Effector memory CD4-positive, alpha-beta T cell (primary cell): ENCODE data around the gene GATA1.

Experiments used
- DNase-seq, 3 donors: peaks; one replicate each; pipeline ENCODE4 v3.0.0-alpha.2; 2020
- H3K27ac ChIP-seq: 2 replicates; pipeline ENCODE4 v1.7.0; 2013; ENCODE audit warnings: mild to moderate bottlenecking, low read length, moderate library complexity; ENCODE audit not compliant: insufficient read depth, poor library complexity, severe bottlenecking
- H3K27me3 ChIP-seq: replicated peaks from 2 replicates; pipeline ENCODE4 v1.7.0; 2013; ENCODE audit warnings: mild to moderate bottlenecking, low read length; ENCODE audit not compliant: insufficient read depth, control insufficient read depth, poor library complexity, severe bottlenecking
- H3K36me3 ChIP-seq: 2 replicates; pipeline ENCODE4 v1.7.0; 2013; ENCODE audit warnings: mild to moderate bottlenecking, low read length, moderate library complexity; ENCODE audit not compliant: control insufficient read depth, insufficient read depth
- H3K4me1 ChIP-seq: 2 replicates; pipeline ENCODE4 v1.7.0; 2013; ENCODE audit warnings: low read length, mild to moderate bottlenecking; ENCODE audit not compliant: control insufficient read depth, insufficient read depth, poor library complexity, severe bottlenecking
- H3K4me3 ChIP-seq: 2 replicates; pipeline ENCODE4 v1.7.0; 2013; ENCODE audit warnings: low read length, low read depth, mild to moderate bottlenecking; ENCODE audit not compliant: insufficient read depth, poor library complexity, severe bottlenecking
- H3K9me3 ChIP-seq: 2 replicates; pipeline ENCODE4 v1.7.0; 2013; ENCODE audit warnings: mild to moderate bottlenecking, low read length, moderate library complexity; ENCODE audit not compliant: control insufficient read depth

GATA1 gene

GRCh38 chrX:48792219-48792618, 5.8 kb downstream of the GATA1 start:
- Histone ChIP-seq H3K4me3 (no peak overlapping the region), H3K4me1 (no peaks in the 10 kb centered on the region), H3K36me3 (no peaks in the 10 kb centered on the region), H3K9me3 (no peaks in the 10 kb centered on the region), H3K27ac (no peak overlapping the region), H3K27me3 (no peaks in the 10 kb centered on the region)
- DNase-seq, result no peak

GRCh38 chrX:48793935-48794334, 7.5 kb downstream of the GATA1 start:
- Histone ChIP-seq H3K4me3 (no peak overlapping the region), H3K27me3 (no peaks in the 10 kb centered on the region), H3K36me3 (no peaks in the 10 kb centered on the region), H3K9me3 (no peaks in the 10 kb centered on the region), H3K4me1 (no peaks in the 10 kb centered on the region), H3K27ac (no peak overlapping the region)
- no peak for DNase-seq

GRCh38 chrX:48794340-48794910, 8.0 kb downstream of the GATA1 start:
- Histone ChIP-seq H3K27ac (no peak overlapping the region), H3K9me3 (no peaks in the 10 kb centered on the region), H3K36me3 (no peaks in the 10 kb centered on the region), H3K27me3 (no peaks in the 10 kb centered on the region), H3K4me3 (no peak overlapping the region), H3K4me1 (no peaks in the 10 kb centered on the region)
- DNase-seq, result no peak

GRCh38 chrX:48794911-48795515, 8.6 kb downstream of the GATA1 start:
- Histone ChIP-seq H3K4me3 (no peak overlapping the region), H3K9me3 (no peaks in the 10 kb centered on the region), H3K27me3 (no peaks in the 10 kb centered on the region), H3K36me3 (no peaks in the 10 kb centered on the region), H3K27ac (no peak overlapping the region), H3K4me1 (no peaks in the 10 kb centered on the region)
- no peak for DNase-seq

- Histone ChIP-seq H3K27ac (no peak overlapping the region), H3K4me3 (no peak overlapping the region), H3K27me3 (no peaks in the 10 kb centered on the region), H3K9me3 (no peaks in the 10 kb centered on the region), H3K36me3 (no peaks in the 10 kb centered on the region), H3K4me1 (no peaks in the 10 kb centered on the region)
- DNase-seq, result no peak
Observed at GRCh38 chrX:48798318-48798717, 11.9 kb downstream of the GATA1 start.

GRCh38 chrX:48800574-48801279, 14.3 kb downstream of the GATA1 start:
- no peaks in the 10 kb centered on the region for H3K9me3 ChIP-seq
- H3K4me3 ChIP-seq, result peak overlapping the region; percentile 86
- H3K27me3 ChIP-seq, result no peaks in the 10 kb centered on the region
- no peaks in the 10 kb centered on the region for H3K4me1 ChIP-seq
- peak overlapping the region; percentile 91 for H3K27ac ChIP-seq
- no peak for DNase-seq
- H3K36me3 ChIP-seq, result no peaks in the 10 kb centered on the region

GRCh38 chrX:48801280-48802088, 15.1 kb downstream of the GATA1 start, which contains the start of gene HDAC6:
TSS of gene HDAC6 (plus strand) at chrX:48802067. CDS start at chrX:48802693, 626 bp downstream.
- Histone ChIP-seq H3K4me1 (no peaks in the 10 kb centered on the region), H3K27me3 (no peaks in the 10 kb centered on the region), H3K36me3 (no peaks in the 10 kb centered on the region), H3K4me3 (peak within 1 kb of the TSS; percentile 86), H3K27ac (peak within 1 kb of the TSS; percentile 91), H3K9me3 (no peaks in the 10 kb centered on the region)
- peak; percentile 91 to 95 (median 93) for DNase-seq

GRCh38 chrX:48802089-48802904, 15.9 kb downstream of the GATA1 start:
- peak overlapping the region; percentile 88 for H3K27ac ChIP-seq
- H3K9me3 ChIP-seq, result no peaks in the 10 kb centered on the region
- no peaks in the 10 kb centered on the region for H3K36me3 ChIP-seq
- H3K27me3 ChIP-seq, result no peaks in the 10 kb centered on the region
- peak overlapping the region; percentile 85 for H3K4me3 ChIP-seq
- peak; percentile 24 to 54 (median 50) for DNase-seq
- no peaks in the 10 kb centered on the region for H3K4me1 ChIP-seq

GRCh38 chrX:48802905-48803200, 16.5 kb downstream of the GATA1 start:
- no peak overlapping the region for H3K4me3 ChIP-seq
- H3K27ac ChIP-seq, result peak overlapping the region; percentile 13
- no peaks in the 10 kb centered on the region for H3K36me3 ChIP-seq
- DNase-seq, result no peak
- no peaks in the 10 kb centered on the region for H3K9me3 ChIP-seq
- H3K27me3 ChIP-seq, result no peaks in the 10 kb centered on the region
- H3K4me1 ChIP-seq, result no peaks in the 10 kb centered on the region
